ENCODE data around the gene WDR43. TPM values are rescaled to one million over a fixed set of nuclear protein-coding genes. Genes with fewer than 3 reads are reported as not detected.

Gene WDR43
- total and polyA plus RNA-seq, 8 donors = 9.7 to 73.2 (median 18.6) TPM

GRCh38 chr2:28904295-28904694 lies 9.8 kb downstream of the WDR43 start:
- WGBS, 5 donors = 55 to 75% (median 62%) methylated on average over 2 of the region's 2 CpGs
- TF ChIP-seq POLR2A (IDR thresholded peaks at IDR 0.05) (no peak), CTCF (IDR thresholded peaks at IDR 0.05) (no peak), EP300 (IDR thresholded peaks at IDR 0.05) (no peak), POLR2AphosphoS5 (IDR thresholded peaks at IDR 0.05) (no peak)
- intact Hi-C loops (cut with DNase I; ENCODE audit: low total_unique reads) = no loop called here
- H3K36me3 ChIP-seq = peaks cover 28 to 68% (median 57%) of the 10 kb centered on the region in 4 donors
- H3K4me3 ChIP-seq = no peak overlapping the region
- H3K27ac ChIP-seq = peak overlapping the region in 2 of 5 donors; percentile 22 to 34
- peaks cover 0 to 39% (median 16%) of the 10 kb centered on the region in 4 donors for H3K4me1 ChIP-seq
- no peak for DNase-seq
- no peaks in the 10 kb centered on the region for H3K9me3 ChIP-seq
- no peaks in the 10 kb centered on the region for H3K27me3 ChIP-seq

GRCh38 chr2:28904802-28905457 lies 10.5 kb downstream of the WDR43 start:
- Histone ChIP-seq H3K36me3 (peaks cover 28 to 75% (median 63%) of the 10 kb centered on the region in 4 donors), H3K27ac (no peak overlapping the region), H3K4me1 (peaks cover 0 to 34% (median 16%) of the 10 kb centered on the region in 4 donors), H3K9me3 (no peaks in the 10 kb centered on the region), H3K4me3 (no peak overlapping the region), H3K27me3 (no peaks in the 10 kb centered on the region)
- TF ChIP-seq POLR2A (IDR thresholded peaks at IDR 0.05) (no peak), POLR2AphosphoS5 (IDR thresholded peaks at IDR 0.05) (no peak), CTCF (IDR thresholded peaks at IDR 0.05) (no peak), EP300 (IDR thresholded peaks at IDR 0.05) (no peak)
- intact Hi-C loops (cut with DNase I; ENCODE audit: low total_unique reads) = no loop called here
- WGBS, 5 donors = 43 to 96% (median 93%) methylated on average over 2 of the region's 2 CpGs
- no peak for DNase-seq

GRCh38 chr2:28905533-28905932 lies 11.1 kb downstream of the WDR43 start:
- H3K4me3 ChIP-seq = no peak overlapping the region
- 90 to 100% (median 98%) methylated on average over 3 of the region's 3 CpGs for WGBS, 5 donors
- TF ChIP-seq POLR2A (IDR thresholded peaks at IDR 0.05) (no peak), POLR2AphosphoS5 (IDR thresholded peaks at IDR 0.05) (no peak), CTCF (IDR thresholded peaks at IDR 0.05) (no peak), EP300 (IDR thresholded peaks at IDR 0.05) (no peak)
- H3K36me3 ChIP-seq = peaks cover 28 to 81% (median 68%) of the 10 kb centered on the region in 4 donors
- intact Hi-C loops (cut with DNase I; ENCODE audit: low total_unique reads) = no loop called here
- no peaks in the 10 kb centered on the region for H3K9me3 ChIP-seq
- no peak for DNase-seq
- peaks cover 0 to 34% (median 16%) of the 10 kb centered on the region in 4 donors for H3K4me1 ChIP-seq
- no peaks in the 10 kb centered on the region for H3K27me3 ChIP-seq
- no peak overlapping the region for H3K27ac ChIP-seq

- H3K36me3 ChIP-seq = peaks cover 28 to 89% (median 74%) of the 10 kb centered on the region in 4 donors
These were observed 11.9 kb downstream of the WDR43 start for GRCh38 chr2:28906376-28906775.

More at GRCh38 chr2:28906376-28906775, 11.9 kb downstream of the WDR43 start:
- no peaks in the 10 kb centered on the region for H3K27me3 ChIP-seq
- peaks cover 0 to 26% (median 16%) of the 10 kb centered on the region in 4 donors for H3K4me1 ChIP-seq
- H3K27ac ChIP-seq = no peak overlapping the region
- no peak overlapping the region for H3K4me3 ChIP-seq
- no peaks in the 10 kb centered on the region for H3K9me3 ChIP-seq
- TF ChIP-seq EP300 (IDR thresholded peaks at IDR 0.05) = no peak
- TF ChIP-seq CTCF (IDR thresholded peaks at IDR 0.05) = no peak
- no peak for TF ChIP-seq POLR2A (IDR thresholded peaks at IDR 0.05)
- no peak for TF ChIP-seq POLR2AphosphoS5 (IDR thresholded peaks at IDR 0.05)
- intact Hi-C loops (cut with DNase I; ENCODE audit: low total_unique reads) = no loop called here
- no peak for DNase-seq
- 86 to 96% (median 91%) methylated on average over 4 of the region's 4 CpGs for WGBS, 5 donors

Measured in stomach (tissue), 9 donors.